HEK293T (cell line): ENCODE results near the gene ALG8.

ENCODE experiments used
- BHLHE40 ChIP-seq: fragments of 450-650 bp; IDR thresholded peaks from 2 replicates; pipeline ENCODE4 v1.6.1; 2016; ENCODE audit warnings: mild to moderate bottlenecking, moderate library complexity, borderline replicate concordance
- CTBP1 ChIP-seq: fragments of 450-650 bp; IDR thresholded peaks from 2 replicates; pipeline ENCODE4 v1.6.1; 2016; ENCODE audit warnings: borderline replicate concordance
- ELF4 ChIP-seq: fragments of 450-650 bp; IDR thresholded peaks from 2 replicates; pipeline ENCODE4 v1.6.1; 2017; ENCODE audit warnings: antibody characterized with exemption
- FOXM1 ChIP-seq: fragments of 450-650 bp; IDR thresholded peaks from 2 replicates; pipeline ENCODE4 v1.6.1; 2017; ENCODE audit warnings: mild to moderate bottlenecking, borderline replicate concordance
- NFRKB ChIP-seq: fragments of 450-650 bp; IDR thresholded peaks from 2 replicates; pipeline ENCODE4 v1.6.1; 2016; ENCODE audit warnings: mild to moderate bottlenecking, moderate library complexity
- SP1 ChIP-seq: fragments of 450-650 bp; IDR thresholded peaks from 2 replicates; pipeline ENCODE4 v1.6.1; 2017
- SUZ12 ChIP-seq: fragments of 450-650 bp; IDR thresholded peaks from 2 replicates; pipeline ENCODE4 v1.6.1; 2016; ENCODE audit warnings: mild to moderate bottlenecking
- TARDBP ChIP-seq: fragments of 450-650 bp; IDR thresholded peaks from 2 replicates; pipeline ENCODE4 v1.6.1; 2016
- ZNF384 ChIP-seq: fragments of 450-650 bp; IDR thresholded peaks from 2 replicates; pipeline ENCODE4 v1.6.1; 2016

GRCh38 chr11:78164471-78164870 lies 25.0 kb upstream of the ALG8 start:
- no peak for TF ChIP-seq SP1
- no peak for TF ChIP-seq BHLHE40
- TF ChIP-seq FOXM1 = no peak
- no peak for TF ChIP-seq ZNF384
- TF ChIP-seq TARDBP = no peak
- no peak for TF ChIP-seq SUZ12
- TF ChIP-seq NFRKB = no peak
- no peak for TF ChIP-seq ELF4
- no peak for TF ChIP-seq CTBP1
